Measurements from ENCODE around the gene RPL31. TPM values are rescaled to one million over a fixed set of nuclear protein-coding genes. Genes with fewer than 3 reads are reported as not detected.

The RPL31 gene
- total RNA-seq, 2 donors from 2014 or later = 511 to 520 TPM

- TF ChIP-seq CTCF (IDR thresholded peaks at IDR 0.05) = no peak
- H3K27me3 ChIP-seq (replicated peaks; ENCODE audit: insufficient read depth) = no peaks in the 10 kb centered on the region
- H3K4me3 ChIP-seq = no peak overlapping the region
- DNase-seq (ENCODE audit: low spot score) = no peak
- H3K9me3 ChIP-seq = no peaks in the 10 kb centered on the region
- peaks cover 13 to 48% of the 10 kb centered on the region in 2 donors for H3K4me1 ChIP-seq (ENCODE audit: control insufficient read depth in 1 of 2, low read depth in 2 of 2)
- no peak overlapping the region for H3K27ac ChIP-seq
- H3K36me3 ChIP-seq = no peaks in the 10 kb centered on the region
- no peak for ATAC-seq (ENCODE audit: insufficient number of reproducible peaks, low FRiP score, low read depth)
Observed at GRCh38 chr2:100963026-100963375, 39.1 kb upstream of the RPL31 start.

GRCh38 chr2:100964222-100964621 is 37.9 kb upstream of the RPL31 start:
- DNase-seq (ENCODE audit: low spot score) (no peak), ATAC-seq (ENCODE audit: insufficient number of reproducible peaks, low FRiP score, low read depth) (no peak)
- Histone ChIP-seq H3K4me1 (ENCODE audit: control insufficient read depth in 1 of 2, low read depth in 2 of 2) (peaks cover 9 to 36% of the 10 kb centered on the region in 2 donors), H3K27ac (peak overlapping the region; percentile 69 to 70), H3K27me3 (replicated peaks; ENCODE audit: insufficient read depth) (no peaks in the 10 kb centered on the region), H3K36me3 (no peaks in the 10 kb centered on the region), H3K4me3 (peak overlapping the region; percentile 8), H3K9me3 (no peaks in the 10 kb centered on the region)
- TF ChIP-seq CTCF (IDR thresholded peaks at IDR 0.05) = no peak

GRCh38 chr2:100964681-100965169 is 37.4 kb upstream of the RPL31 start:
- TF ChIP-seq CTCF (IDR thresholded peaks at IDR 0.05) = no peak
- H3K4me3 ChIP-seq = peak overlapping the region; percentile 8
- no peaks in the 10 kb centered on the region for H3K36me3 ChIP-seq
- H3K9me3 ChIP-seq = no peaks in the 10 kb centered on the region
- no peak for DNase-seq (ENCODE audit: low spot score)
- H3K27me3 ChIP-seq (replicated peaks; ENCODE audit: insufficient read depth) = no peaks in the 10 kb centered on the region
- peak; percentile 67 for ATAC-seq (ENCODE audit: insufficient number of reproducible peaks, low FRiP score, low read depth)
- H3K27ac ChIP-seq = peak overlapping the region; percentile 69 to 70
- H3K4me1 ChIP-seq (ENCODE audit: control insufficient read depth in 1 of 2, low read depth in 2 of 2) = peaks cover 9 to 34% of the 10 kb centered on the region in 2 donors

- no peaks in the 10 kb centered on the region for H3K27me3 ChIP-seq (replicated peaks; ENCODE audit: insufficient read depth)
- H3K27ac ChIP-seq = peak overlapping the region in 1 of 2 donors; percentile 70
- H3K9me3 ChIP-seq = no peaks in the 10 kb centered on the region
- no peak for ATAC-seq (ENCODE audit: insufficient number of reproducible peaks, low FRiP score, low read depth)
- TF ChIP-seq CTCF (IDR thresholded peaks at IDR 0.05) = no peak
- H3K36me3 ChIP-seq = no peaks in the 10 kb centered on the region
- no peak overlapping the region for H3K4me3 ChIP-seq
- no peak for DNase-seq (ENCODE audit: low spot score)
- H3K4me1 ChIP-seq (ENCODE audit: control insufficient read depth in 1 of 2, low read depth in 2 of 2) = peaks cover 9 to 34% of the 10 kb centered on the region in 2 donors
Observed at GRCh38 chr2:100965596-100965995, 36.5 kb upstream of the RPL31 start.

GRCh38 chr2:100967716-100968115 is 34.4 kb upstream of the RPL31 start:
- no peak for TF ChIP-seq CTCF (IDR thresholded peaks at IDR 0.05)
- Histone ChIP-seq H3K4me1 (ENCODE audit: control insufficient read depth in 1 of 2, low read depth in 2 of 2) (peaks cover 9 to 29% of the 10 kb centered on the region in 2 donors), H3K27me3 (replicated peaks; ENCODE audit: insufficient read depth) (no peaks in the 10 kb centered on the region), H3K27ac (no peak overlapping the region), H3K9me3 (no peaks in the 10 kb centered on the region), H3K4me3 (no peak overlapping the region), H3K36me3 (peaks cover 14% of the 10 kb centered on the region)
- DNase-seq (ENCODE audit: low spot score) = no peak
- ATAC-seq (ENCODE audit: insufficient number of reproducible peaks, low FRiP score, low read depth) = no peak
